CD4-positive, alpha-beta memory T cell (primary cell): ENCODE measurements around the gene TBC1D16. TPM values are rescaled to one million over a fixed set of nuclear protein-coding genes. Genes with fewer than 3 reads are reported as not detected.
A peak's percentile ranks its signal among the peaks of the same experiment; 100 is the strongest.

Source experiments
- CTCF ChIA-PET: fragments of 350-600 bp; sonication (Branson Sonifier 250); formaldehyde crosslinking; loops from one replicate; lab custom pipeline; 2021; ENCODE audit warnings: inconsistent platforms; ENCODE audit not compliant: partially characterized antibody; lab: Charles Lee
- POLR2A ChIA-PET: fragments of 350-600 bp; sonication (Branson Sonifier 250); formaldehyde crosslinking; loops from one replicate; lab custom pipeline; 2021; ENCODE audit not compliant: partially characterized antibody; lab: Charles Lee
- DNase-seq, 5 donors: peaks; one replicate each; pipeline versions ENCODE4 v3.0.0 to v3.0.0-alpha.2; 2020 to 2022; ENCODE audit warnings: mixed read lengths in 1 of 5
- H3K27ac ChIP-seq: one replicate; pipeline ENCODE4 v1.7.0; 2013; ENCODE audit warnings: low read depth, low read length
- H3K27me3 ChIP-seq: 2 replicates; pipeline ENCODE4 v1.7.0; 2013; ENCODE audit warnings: mild to moderate bottlenecking, low read length, moderate library complexity; ENCODE audit not compliant: insufficient read depth
- H3K36me3 ChIP-seq: 2 replicates; pipeline ENCODE4 v1.7.0; 2013; ENCODE audit warnings: mild to moderate bottlenecking, low read length, moderate library complexity; ENCODE audit not compliant: insufficient read depth
- H3K4me1 ChIP-seq: 2 replicates; pipeline ENCODE4 v1.7.0; 2013; ENCODE audit warnings: mild to moderate bottlenecking, low read length, moderate library complexity; ENCODE audit not compliant: insufficient read depth
- H3K4me3 ChIP-seq, 2 donors: one replicate each; pipeline ENCODE4 v1.7.0; 2013; ENCODE audit warnings: low read length in 2 of 2, mild to moderate bottlenecking in 1 of 2
- H3K9me3 ChIP-seq, 2 donors: one replicate each; pipeline ENCODE4 v1.7.0; 2013; ENCODE audit warnings: low read length in 2 of 2, control low read depth in 1 of 2; ENCODE audit not compliant: control insufficient read depth in 1 of 2
- H3K27ac Mint-ChIP-seq, 7 donors: one replicate each; pipeline ENCODE4 v1.8.0; 2020 to 2021; ENCODE audit warnings: mixed read lengths in 7 of 7, mild to moderate bottlenecking in 6 of 7, inconsistent platforms in 3 of 7, moderate library complexity in 3 of 7
- H3K27me3 Mint-ChIP-seq, 2 donors: one replicate each; pipeline ENCODE4 v1.8.0; 2020 to 2021; ENCODE audit warnings: mixed read lengths in 2 of 2
- H3K36me3 Mint-ChIP-seq, 2 donors: one replicate each; pipeline ENCODE4 v1.8.0; 2020 to 2021; ENCODE audit warnings: mixed read lengths in 2 of 2, inconsistent platforms in 1 of 2, mild to moderate bottlenecking in 1 of 2
- H3K4me1 Mint-ChIP-seq, 4 donors: one replicate each; pipeline ENCODE4 v1.8.0; 2020 to 2021; ENCODE audit warnings: mixed read lengths in 4 of 4, mild to moderate bottlenecking in 1 of 4
- H3K4me3 Mint-ChIP-seq, 8 donors: one replicate each; pipeline ENCODE4 v1.8.0; 2020 to 2021; ENCODE audit warnings: mixed read lengths in 8 of 8, mild to moderate bottlenecking in 7 of 8, moderate library complexity in 6 of 8, inconsistent platforms in 3 of 8
- H3K9me3 Mint-ChIP-seq, 8 donors: one replicate each; pipeline ENCODE4 v1.8.0; 2020 to 2021; ENCODE audit warnings: mixed read lengths in 8 of 8, mild to moderate bottlenecking in 5 of 8, inconsistent platforms in 3 of 8, moderate library complexity in 1 of 8
- intact Hi-C: fragments of 100-400 bp; cut with micrococcal nuclease; formaldehyde crosslinking; loops from one replicate; pipeline ENCODE4 v1.15.1; 2023
- polyA plus RNA-seq, 2 donors: library from polyadenylated mRNA; unstranded; fragments of 300-500 nt; fragmentation: Illumina TruSeq; gene quantifications; one replicate each; pipeline ENCODE4 v1.2.3, GENCODE V29; 2021
- total RNA-seq, 2 experiments: library from RNA; stranded (reverse); gene quantifications; one replicate each; pipeline ENCODE4 v1.2.3, GENCODE V29; 2021

The TBC1D16 gene
- total and polyA plus RNA-seq, 4 experiments from 2014 or later, result 1.2 to 1.8 (median 1.3) TPM; not detected in 1

- Mint-ChIP-seq H3K36me3 (no peaks in the 10 kb centered on the region), H3K4me3 (no peak overlapping the region), H3K9me3 (no peaks in the 10 kb centered on the region), H3K27ac (peak overlapping the region in 1 of 7 donors; percentile 35), H3K27me3 (peaks cover 0 to 3% of the 10 kb centered on the region in 2 donors), H3K4me1 (peaks cover 0 to 8% (median 5%) of the 10 kb centered on the region in 4 donors)
- no peak for DNase-seq
- H3K4me3 ChIP-seq, result no peak overlapping the region
- no peak overlapping the region for H3K27ac ChIP-seq
- intact Hi-C loops, result no loop called here
- POLR2A ChIA-PET, result no interaction called here
- no peaks in the 10 kb centered on the region for H3K4me1 ChIP-seq
- no peaks in the 10 kb centered on the region for H3K36me3 ChIP-seq
- H3K27me3 ChIP-seq, result no peaks in the 10 kb centered on the region
- CTCF ChIA-PET, result interaction anchor here (1.0 to 1.7 kb wide), 2 partner anchors 21 to 194 kb away, joined by 3 to 5 read pairs; no protein-coding TSS in a partner anchor
- no peaks in the 10 kb centered on the region for H3K9me3 ChIP-seq
These were observed 52.2 kb downstream of the TBC1D16 start for GRCh38 chr17:79983456-79983855.

DNA sequence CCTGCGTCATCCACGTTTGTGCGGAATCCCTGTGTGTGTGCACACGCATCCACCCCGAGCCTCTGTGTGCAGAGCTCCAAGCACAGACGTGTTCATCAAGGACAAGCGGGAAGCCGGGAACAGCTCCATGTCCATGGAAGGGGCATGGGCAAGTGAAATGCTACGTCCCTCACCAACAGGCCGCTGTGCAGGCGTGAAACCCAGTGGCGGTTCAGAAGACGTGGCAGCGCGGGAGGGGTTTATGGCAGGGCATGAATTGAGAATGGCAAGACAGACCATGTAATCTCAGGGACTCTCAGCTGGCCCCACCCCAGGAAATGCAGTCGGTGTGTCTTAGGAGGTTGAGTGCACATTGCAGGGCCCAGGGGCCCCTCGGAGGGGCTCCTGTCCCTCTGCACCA lies 52.7 kb downstream of the TBC1D16 start:
- Histone ChIP-seq H3K4me1 (no peaks in the 10 kb centered on the region), H3K36me3 (no peaks in the 10 kb centered on the region), H3K9me3 (no peaks in the 10 kb centered on the region), H3K27ac (no peak overlapping the region), H3K4me3 (no peak overlapping the region), H3K27me3 (no peaks in the 10 kb centered on the region)
- H3K4me3 Mint-ChIP-seq, result no peak overlapping the region
- H3K27me3 Mint-ChIP-seq, result peaks cover 0 to 3% of the 10 kb centered on the region in 2 donors
- peak in 1 of 5 donors; percentile 8 for DNase-seq
- no peaks in the 10 kb centered on the region for H3K9me3 Mint-ChIP-seq
- H3K4me1 Mint-ChIP-seq, result peaks cover 0 to 3% (median under 1%) of the 10 kb centered on the region in 4 donors
- no peaks in the 10 kb centered on the region for H3K36me3 Mint-ChIP-seq
- intact Hi-C loops, result no loop called here
- POLR2A ChIA-PET, result no interaction called here
- peak overlapping the region in 1 of 7 donors; percentile 35 for H3K27ac Mint-ChIP-seq
- CTCF ChIA-PET, result interaction anchor here (1.0 to 1.7 kb wide), 2 partner anchors 22 to 193 kb away, joined by 3 to 5 read pairs; no protein-coding TSS in a partner anchor

- Histone ChIP-seq H3K27me3 (no peaks in the 10 kb centered on the region), H3K36me3 (no peaks in the 10 kb centered on the region), H3K4me1 (no peaks in the 10 kb centered on the region), H3K9me3 (no peaks in the 10 kb centered on the region), H3K4me3 (no peak overlapping the region), H3K27ac (no peak overlapping the region)
- Mint-ChIP-seq H3K4me3 (no peak overlapping the region), H3K4me1 (no peaks in the 10 kb centered on the region), H3K36me3 (no peaks in the 10 kb centered on the region), H3K27me3 (peaks cover 0 to 3% of the 10 kb centered on the region in 2 donors), H3K27ac (no peak overlapping the region), H3K9me3 (no peaks in the 10 kb centered on the region)
- ChIA-PET POLR2A (no interaction called here), CTCF (no interaction called here)
- intact Hi-C loops, result no loop called here
- no peak for DNase-seq
These were observed 54.0 kb downstream of the TBC1D16 start for GRCh38 chr17:79981661-79982101.

GRCh38 chr17:79981090-79981489 lies 54.6 kb downstream of the TBC1D16 start:
- intact Hi-C loops, result no loop called here
- Mint-ChIP-seq H3K4me3 (no peak overlapping the region), H3K4me1 (no peaks in the 10 kb centered on the region), H3K9me3 (no peaks in the 10 kb centered on the region), H3K27ac (no peak overlapping the region), H3K27me3 (peaks cover 0 to 3% of the 10 kb centered on the region in 2 donors), H3K36me3 (no peaks in the 10 kb centered on the region)
- Histone ChIP-seq H3K9me3 (no peaks in the 10 kb centered on the region), H3K27me3 (no peaks in the 10 kb centered on the region), H3K36me3 (no peaks in the 10 kb centered on the region), H3K27ac (no peak overlapping the region), H3K4me1 (no peaks in the 10 kb centered on the region), H3K4me3 (no peak overlapping the region)
- no peak for DNase-seq
- ChIA-PET POLR2A (no interaction called here), CTCF (no interaction called here)

DNA sequence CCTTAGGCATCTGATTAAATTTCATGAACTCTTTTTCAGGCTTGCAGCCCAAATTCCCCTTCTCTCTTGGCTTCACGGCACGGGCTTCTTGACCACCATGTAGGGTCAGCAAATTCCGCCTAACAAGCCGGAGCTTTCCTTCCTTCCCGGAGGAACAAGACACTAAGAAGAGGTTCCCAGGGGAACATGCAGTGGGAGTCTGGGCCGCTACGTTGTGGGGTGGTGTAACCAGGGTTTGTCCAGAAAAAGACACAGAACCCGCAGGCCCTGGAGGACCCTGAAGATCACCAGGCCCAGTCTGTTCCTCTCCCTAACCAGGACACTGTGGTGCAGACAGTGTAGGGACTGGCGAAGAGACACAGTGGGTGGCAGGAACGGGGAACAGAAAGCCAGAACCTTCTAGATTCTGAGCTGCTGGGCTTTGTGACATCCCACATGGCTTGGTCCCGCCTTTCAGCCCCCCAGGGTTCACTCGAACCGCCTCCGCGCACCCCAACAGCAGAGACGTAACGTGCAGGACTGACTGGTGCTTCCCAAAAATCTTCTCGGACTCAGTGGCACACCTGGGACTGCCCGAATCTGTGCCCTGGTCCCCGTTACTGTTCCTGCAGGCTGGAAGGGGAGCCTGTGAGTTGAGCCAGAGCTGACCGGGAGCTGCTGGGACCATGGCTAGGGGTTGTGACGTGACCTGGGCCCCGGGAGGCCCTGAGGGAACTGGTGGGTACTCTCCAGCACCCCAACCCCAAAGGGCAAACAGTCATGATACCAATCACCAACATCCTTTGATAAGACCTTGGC lies 55.2 kb downstream of the TBC1D16 start:
- no peak overlapping the region for H3K4me3 Mint-ChIP-seq
- no peaks in the 10 kb centered on the region for H3K4me1 ChIP-seq
- H3K27ac Mint-ChIP-seq, result no peak overlapping the region
- no peaks in the 10 kb centered on the region for H3K4me1 Mint-ChIP-seq
- H3K36me3 ChIP-seq, result no peaks in the 10 kb centered on the region
- CTCF ChIA-PET, result no interaction called here
- H3K36me3 Mint-ChIP-seq, result no peaks in the 10 kb centered on the region
- H3K27me3 Mint-ChIP-seq, result peaks cover 0 to 3% of the 10 kb centered on the region in 2 donors
- no peak overlapping the region for H3K4me3 ChIP-seq
- H3K27ac ChIP-seq, result no peak overlapping the region
- POLR2A ChIA-PET, result no interaction called here
- no peaks in the 10 kb centered on the region for H3K9me3 Mint-ChIP-seq
- H3K27me3 ChIP-seq, result no peaks in the 10 kb centered on the region
- intact Hi-C loops, result no loop called here
- H3K9me3 ChIP-seq, result no peaks in the 10 kb centered on the region
- peak in 1 of 5 donors; percentile 7 for DNase-seq

- Histone ChIP-seq H3K27me3 (no peaks in the 10 kb centered on the region), H3K27ac (no peak overlapping the region), H3K36me3 (no peaks in the 10 kb centered on the region), H3K4me3 (no peak overlapping the region), H3K4me1 (no peaks in the 10 kb centered on the region), H3K9me3 (no peaks in the 10 kb centered on the region)
- Mint-ChIP-seq H3K4me1 (no peaks in the 10 kb centered on the region), H3K27me3 (peaks cover 0 to 3% of the 10 kb centered on the region in 2 donors), H3K9me3 (no peaks in the 10 kb centered on the region), H3K27ac (no peak overlapping the region), H3K36me3 (no peaks in the 10 kb centered on the region), H3K4me3 (no peak overlapping the region)
- DNase-seq, result no peak
- intact Hi-C loops, result no loop called here
- ChIA-PET POLR2A (no interaction called here), CTCF (no interaction called here)
These were observed 55.9 kb downstream of the TBC1D16 start for GRCh38 chr17:79979816-79980215.

DNA sequence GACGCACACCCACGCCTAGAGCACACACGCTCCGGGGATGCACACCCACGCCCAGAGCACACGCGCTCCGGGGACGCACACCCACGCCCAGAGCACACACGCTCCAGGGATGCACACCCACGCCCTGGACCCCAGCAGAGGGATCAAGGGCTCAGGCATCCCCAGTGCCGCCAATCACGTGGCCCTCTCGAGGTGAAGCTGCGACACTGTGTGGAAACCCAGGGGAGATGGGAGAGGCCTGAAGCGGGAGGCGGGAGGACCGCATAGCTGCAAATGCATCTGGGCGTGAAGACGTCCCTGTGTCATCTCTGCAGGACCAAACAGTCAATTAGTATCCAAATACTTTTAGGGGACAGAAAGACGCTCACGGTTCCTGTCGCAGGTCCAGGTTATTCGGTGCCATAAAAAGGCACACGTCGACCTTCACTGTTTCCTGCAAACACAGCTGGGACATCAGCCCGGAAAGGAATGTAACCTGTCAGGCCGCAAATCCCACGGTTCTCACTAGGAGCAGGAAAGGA lies 56.4 kb downstream of the TBC1D16 start:
- intact Hi-C loops, result no loop called here
- ChIA-PET CTCF (interaction anchor here (1.9 kb wide), 1 partner anchor 26 kb away, joined by 8 read pairs; no protein-coding TSS in a partner anchor), POLR2A (no interaction called here)
- Mint-ChIP-seq H3K4me3 (no peak overlapping the region), H3K27ac (no peak overlapping the region), H3K27me3 (peaks cover 0 to 3% of the 10 kb centered on the region in 2 donors), H3K36me3 (no peaks in the 10 kb centered on the region), H3K4me1 (no peaks in the 10 kb centered on the region), H3K9me3 (no peaks in the 10 kb centered on the region)
- H3K27me3 ChIP-seq, result no peaks in the 10 kb centered on the region
- H3K4me1 ChIP-seq, result no peaks in the 10 kb centered on the region
- H3K27ac ChIP-seq, result no peak overlapping the region
- H3K9me3 ChIP-seq, result no peaks in the 10 kb centered on the region
- DNase-seq, result no peak
- no peaks in the 10 kb centered on the region for H3K36me3 ChIP-seq
- H3K4me3 ChIP-seq, result no peak overlapping the region
